ENCODE data around the gene RNF213.
A peak's percentile ranks its signal among the peaks of the same experiment; 100 is the strongest.
"Not testable (repeated sequence)": the region's sequence is repeated elsewhere in the genome, so short reads cannot be mapped to it uniquely, and the experiment has no call there.

Gene RNF213

GRCh38 chr17:80394629-80395216, 134.1 kb downstream of the RNF213 start:
- no peak for DNase-seq (ENCODE audit: low read depth)

GRCh38 chr17:80395402-80396151, 134.9 kb downstream of the RNF213 start:
- DNase-seq (ENCODE audit: low read depth): no peak

- no peak for DNase-seq (ENCODE audit: low read depth)
Observed at GRCh38 chr17:80396157-80397033, 135.7 kb downstream of the RNF213 start.

- DNase-seq (ENCODE audit: low read depth): no peak
Observed at GRCh38 chr17:80397034-80397387, 136.4 kb downstream of the RNF213 start.

DNA sequence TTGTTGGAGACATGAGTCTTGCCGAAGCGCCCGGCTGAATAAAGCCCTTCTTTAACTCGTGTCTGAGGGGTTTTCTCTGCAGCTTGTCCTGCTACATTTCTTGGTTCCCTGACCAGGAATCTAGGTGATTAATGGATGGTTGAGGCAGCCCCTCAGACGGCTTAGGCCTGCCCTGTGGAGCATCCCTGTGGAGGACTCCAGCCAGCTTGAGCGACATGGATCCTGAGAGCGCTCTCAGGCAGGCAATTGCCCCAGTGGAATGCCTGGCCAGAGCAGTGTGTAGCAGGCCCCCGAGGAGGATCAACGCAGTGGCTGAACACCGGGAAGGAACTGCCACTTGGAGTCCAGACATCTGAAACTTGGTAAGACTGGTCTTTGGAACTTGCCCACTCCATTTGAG, 137.0 kb downstream of the RNF213 start:
- no peak for DNase-seq (ENCODE audit: low read depth)

DNA sequence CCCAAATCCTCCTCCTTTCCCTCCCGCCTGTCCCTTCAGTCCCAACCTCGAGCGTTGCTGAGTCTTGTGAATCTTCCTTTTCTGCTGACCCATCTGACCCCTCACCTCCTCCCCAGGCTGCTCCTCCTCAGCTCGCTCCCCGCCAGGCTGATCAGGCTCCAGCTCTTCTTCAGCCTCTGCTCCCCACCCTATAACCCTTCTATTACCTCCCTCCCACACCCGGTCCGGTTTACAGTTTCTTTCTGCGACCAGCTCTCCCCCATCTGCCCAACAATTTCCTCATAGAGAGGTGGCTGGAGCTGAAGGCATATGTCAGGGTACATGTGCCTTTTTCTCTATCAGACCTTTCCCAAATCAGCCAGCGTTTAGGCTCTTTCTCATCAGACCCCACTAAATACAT, 140.4 kb downstream of the RNF213 start:
- not testable (repeated sequence) for DNase-seq (ENCODE audit: low read depth)

DNA sequence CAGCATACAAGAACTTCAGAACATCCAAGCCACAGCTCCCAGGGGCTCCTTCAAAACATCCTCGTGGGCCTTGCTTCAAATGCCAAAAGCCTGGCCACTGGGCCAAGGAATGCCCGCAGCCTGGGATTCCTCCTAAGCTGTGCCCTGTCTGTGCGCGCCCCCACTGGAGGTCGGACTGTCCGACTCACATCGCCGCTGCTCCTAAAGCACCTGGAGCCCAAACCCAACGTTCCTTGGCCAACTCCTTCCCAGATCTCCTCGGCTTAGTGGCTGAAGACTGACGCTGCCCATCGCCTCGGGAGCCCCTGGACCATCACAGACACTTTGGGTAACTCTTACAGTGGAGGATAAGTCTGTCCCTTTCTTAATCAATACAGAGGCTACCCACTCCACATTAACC, 141.4 kb downstream of the RNF213 start:
- DNase-seq (ENCODE audit: low read depth): not testable (repeated sequence)

DNA sequence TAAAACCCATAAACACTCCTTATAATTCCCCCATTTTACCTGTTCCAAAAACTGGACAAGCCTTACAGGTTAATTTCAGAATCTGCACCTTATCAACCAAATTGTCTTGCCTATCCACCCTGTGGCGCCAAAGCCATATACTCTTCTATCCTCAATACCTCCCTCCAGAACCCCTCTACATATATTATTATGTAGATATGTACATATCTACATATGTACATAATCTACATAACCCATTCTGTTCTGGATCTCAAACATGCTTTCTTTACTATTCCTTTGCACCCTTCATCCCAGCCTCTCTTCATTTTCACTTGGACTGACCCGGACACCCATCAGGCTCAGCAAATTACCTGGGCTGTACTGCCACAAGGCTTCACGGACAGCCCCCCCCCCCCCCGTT, 142.3 kb downstream of the RNF213 start:
- DNase-seq (ENCODE audit: low read depth): no peak

GRCh38 chr17:80406146-80406545, 145.5 kb downstream of the RNF213 start:
- no peak for DNase-seq (ENCODE audit: low read depth)

DNA sequence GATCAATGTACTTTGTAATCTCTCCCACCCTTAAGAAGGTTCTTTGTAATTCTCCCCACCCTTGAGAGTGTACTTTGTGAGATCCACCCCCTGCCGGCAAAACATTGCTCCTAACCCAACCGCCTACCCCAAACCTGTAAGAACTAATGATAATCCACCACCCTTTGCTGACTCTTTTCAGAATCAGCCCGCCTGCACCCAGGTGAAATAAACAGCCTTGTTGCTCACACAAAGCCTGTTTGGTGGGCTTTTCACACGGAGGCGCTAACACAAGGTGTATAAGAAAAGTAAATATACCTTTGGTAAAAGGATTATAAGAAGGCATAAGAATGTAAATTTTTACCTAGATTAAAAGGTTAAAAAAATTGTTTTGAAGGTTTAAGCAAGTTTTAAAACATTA, 147.3 kb downstream of the RNF213 start:
- not testable (repeated sequence) for DNase-seq (ENCODE audit: low read depth)

DNA sequence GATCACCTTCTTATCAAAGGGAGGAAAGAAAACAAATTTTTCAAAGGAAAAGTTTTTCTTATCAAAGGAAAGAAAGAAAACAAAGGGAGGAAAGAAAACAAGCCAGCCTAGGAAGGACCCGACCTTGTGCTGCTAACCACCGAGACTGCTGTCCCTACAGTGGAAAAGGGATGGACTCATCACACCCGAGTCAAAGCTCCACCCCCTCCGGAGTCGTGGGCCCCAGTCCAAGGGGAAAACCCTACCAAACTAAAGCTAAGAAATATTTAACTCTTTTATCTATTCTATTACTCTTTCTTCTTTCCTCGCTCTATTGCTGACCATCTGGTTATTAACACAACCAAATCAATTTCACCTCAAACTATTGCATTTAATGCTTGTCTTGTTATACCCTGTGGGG, 148.2 kb downstream of the RNF213 start:
- no peak for DNase-seq (ENCODE audit: low read depth)

DNA sequence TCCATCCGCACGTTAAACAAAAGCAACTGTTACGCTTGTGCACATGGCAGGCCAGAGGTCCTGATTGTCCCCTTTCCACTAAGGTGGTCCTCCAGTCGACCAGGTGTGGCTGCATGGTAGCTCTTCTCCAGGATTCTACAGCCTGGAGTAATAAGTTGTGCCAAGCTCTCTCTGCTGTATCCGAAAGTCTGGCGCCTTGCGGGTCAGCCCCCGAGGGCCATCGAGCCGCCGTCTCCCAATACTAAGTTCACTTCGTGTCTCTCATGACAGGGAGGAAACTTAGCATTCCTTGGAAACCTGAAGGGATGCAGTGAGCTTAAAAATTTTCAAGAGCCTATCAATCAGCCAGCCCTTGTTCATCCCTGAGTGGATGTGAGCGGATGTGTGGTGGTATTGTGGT, 149.0 kb downstream of the RNF213 start:
- DNase-seq (ENCODE audit: low read depth): no peak

GRCh38 chr17:80410441-80411087, 149.9 kb downstream of the RNF213 start:
- DNase-seq (ENCODE audit: low read depth): not testable (repeated sequence)

GRCh38 chr17:80413771-80414507, 153.3 kb downstream of the RNF213 start:
- DNase-seq (ENCODE audit: low read depth): no peak

- DNase-seq (ENCODE audit: low read depth): no peak
Observed at GRCh38 chr17:80414508-80414802, 153.8 kb downstream of the RNF213 start.

DNA sequence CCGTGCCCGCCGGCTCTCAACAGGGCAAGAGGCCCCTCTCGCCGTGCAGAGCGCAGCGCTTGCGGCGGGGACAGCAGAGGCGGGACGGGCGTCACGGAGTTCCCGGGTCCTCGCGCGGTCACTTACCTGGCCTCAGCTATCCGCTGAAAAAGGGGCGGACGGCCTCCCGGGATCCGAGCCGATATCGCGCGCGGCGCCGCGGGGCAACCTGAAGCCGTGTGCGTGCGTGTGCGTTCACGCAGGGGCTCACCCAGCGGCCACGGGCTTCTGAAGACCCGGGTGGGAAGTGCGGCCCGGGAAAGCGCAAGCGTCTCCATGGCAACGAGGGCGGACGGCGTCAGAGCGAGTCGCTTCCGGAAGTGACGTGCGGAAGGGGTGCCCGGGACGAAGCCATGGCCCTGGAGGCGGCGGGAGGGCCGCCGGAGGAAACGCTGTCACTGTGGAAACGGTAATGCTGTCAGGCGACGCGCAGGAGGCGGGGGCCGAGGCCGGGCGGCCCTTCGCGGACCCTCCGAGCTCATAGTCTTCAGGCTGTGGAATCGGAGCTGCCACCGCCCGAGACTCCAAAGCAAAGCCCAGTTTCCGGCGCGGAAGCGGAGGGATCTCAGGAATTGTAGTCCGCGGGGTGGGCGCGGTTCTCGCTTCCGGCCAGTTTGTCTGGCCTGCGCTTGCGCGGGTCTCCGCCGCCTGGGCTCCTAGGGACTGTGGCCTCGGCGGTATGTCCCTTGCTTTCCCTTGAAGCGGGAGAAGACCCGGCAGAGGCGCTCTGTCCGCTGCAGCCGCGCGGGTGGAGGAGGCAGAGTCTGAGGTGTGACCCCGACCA, 154.4 kb downstream of the RNF213 start, which contains the start of gene ENDOV:
Gene ENDOV, plus strand, starts transcription at position 365 of the 823 bp plus-strand sequence. Its CDS starts 28 bp downstream, at position 393.
- DNase-seq (ENCODE audit: low read depth): peak; percentile 92

DNA sequence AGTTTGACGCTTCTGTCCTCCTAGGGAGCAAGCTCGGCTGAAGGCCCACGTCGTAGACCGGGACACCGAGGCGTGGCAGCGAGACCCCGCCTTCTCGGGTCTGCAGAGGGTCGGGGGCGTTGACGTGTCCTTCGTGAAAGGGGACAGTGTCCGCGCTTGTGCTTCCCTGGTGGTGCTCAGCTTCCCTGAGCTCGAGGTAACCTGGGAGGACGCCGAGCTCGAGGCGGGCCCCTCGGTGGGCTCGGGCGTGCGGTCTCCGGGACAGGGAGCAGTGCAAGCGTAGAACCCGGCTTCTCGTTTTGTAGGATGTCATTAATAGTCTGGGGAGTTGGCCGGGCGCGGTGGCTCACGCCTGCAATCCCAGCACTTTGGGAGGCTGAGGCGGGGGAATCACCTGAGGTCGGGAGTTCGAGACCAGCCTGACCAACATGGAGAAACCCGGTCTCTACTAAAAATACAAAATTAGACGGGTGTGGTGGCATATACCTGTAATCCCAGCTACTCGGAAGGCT, 155.0 kb downstream of the RNF213 start:
- DNase-seq (ENCODE audit: low read depth): no peak

DNA sequence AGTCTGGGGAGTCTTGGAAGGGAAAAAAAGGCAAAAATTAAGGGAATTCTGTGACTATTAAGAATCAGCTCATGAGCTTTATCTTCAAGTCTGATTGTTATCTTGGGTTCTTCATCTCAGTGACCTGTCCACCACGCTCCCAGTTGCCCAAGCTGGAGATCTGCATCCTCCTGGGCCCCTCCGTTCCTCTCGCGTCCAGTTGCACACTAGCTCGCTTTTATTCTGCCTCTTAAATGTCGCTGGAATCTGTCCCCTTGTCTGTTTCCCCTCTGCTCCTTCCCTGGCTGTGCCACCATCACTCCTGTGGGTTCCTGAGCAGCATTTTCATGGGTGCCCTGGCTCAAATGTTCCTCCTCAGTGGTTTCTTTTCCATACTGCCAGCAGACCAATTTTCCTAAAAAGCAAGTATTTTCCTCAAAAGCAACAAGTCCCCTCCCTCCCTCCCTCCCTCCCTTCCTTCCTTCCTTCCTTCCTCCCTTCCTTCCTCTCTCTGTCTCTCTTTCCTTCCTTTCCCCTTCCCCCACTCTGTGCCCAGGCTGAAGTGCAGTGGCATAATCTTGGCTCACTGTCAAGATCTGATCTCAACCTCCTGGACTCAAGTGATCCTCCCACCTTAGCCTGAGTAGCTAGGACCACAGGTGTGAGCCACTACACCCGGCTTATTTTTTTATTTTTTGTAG, 155.7 kb downstream of the RNF213 start:
- no peak for DNase-seq (ENCODE audit: low read depth)

DNA sequence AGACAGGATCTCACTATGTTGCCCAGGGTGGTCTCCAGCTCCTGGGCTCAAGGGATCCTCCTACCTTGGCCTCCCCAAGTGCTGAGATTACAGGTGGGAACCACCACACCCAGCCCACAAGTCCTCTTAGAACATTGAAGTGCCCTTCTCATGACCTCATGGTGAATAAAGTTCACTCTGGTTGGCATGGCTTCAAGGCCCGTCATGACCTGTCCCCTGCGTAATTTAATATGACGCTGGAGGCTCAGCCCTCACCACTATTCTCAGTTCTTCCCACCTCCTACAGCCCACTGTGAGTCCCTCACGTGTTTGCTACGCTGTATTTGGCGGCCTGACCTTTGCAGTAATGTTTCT, 156.3 kb downstream of the RNF213 start:
- DNase-seq (ENCODE audit: low read depth): no peak

- DNase-seq (ENCODE audit: low read depth): no peak
Observed at GRCh38 chr17:80418589-80418988, 157.9 kb downstream of the RNF213 start.

All from T-helper 22 cell (primary cell).